OCI-LY7 (cell line): Measurements from ENCODE around the gene CEND1. TPM values are rescaled to one million over a fixed set of nuclear protein-coding genes. Genes with fewer than 3 reads are reported as not detected.

Source experiments
- BruUV-seq: library from RNA; stranded (reverse); fragments of 400-500 nt; replicated peaks from 2 replicates; lab custom pipeline; 2021; lab: Mats Ljungman, UMichigan
- CTCF ChIA-PET: fragments of 300-600 bp; sonication (Branson Sonifier 250); formaldehyde crosslinking; loops from one replicate; lab custom pipeline; 2022; ENCODE audit warnings: antibody characterized with exemption; ENCODE audit not compliant: unreplicated experiment; lab: Charles Lee
- POLR2A ChIA-PET: fragments of 300-600 bp; sonication (Branson Sonifier 250); formaldehyde crosslinking; loops from one replicate; lab custom pipeline; 2022; ENCODE audit warnings: antibody characterized with exemption; lab: Charles Lee
- DNase-seq: peaks from one replicate; pipeline ENCODE4 v3.0.0-alpha.2; 2015; ENCODE audit warnings: low spot score
- H2AFZ ChIP-seq: fragments of 200-600 bp; sonication (generic), shearing (Covaris generic); 2 replicates; pipeline ENCODE4 v1.6.1; 2014; ENCODE audit warnings: mild to moderate bottlenecking, antibody characterized with exemption, low read length, moderate library complexity
- H3K27ac ChIP-seq: fragments of 200-600 bp; sonication (generic); 2 replicates; pipeline ENCODE4 v1.5.1; 2014; ENCODE audit warnings: mixed run types, low read depth, mild to moderate bottlenecking, moderate library complexity, low read length, inconsistent platforms; ENCODE audit not compliant: poor library complexity, severe bottlenecking
- H3K36me3 ChIP-seq: fragments of 200-600 bp; sonication (generic); 2 replicates; pipeline ENCODE4 v1.6.1; 2014; ENCODE audit warnings: mild to moderate bottlenecking, antibody characterized with exemption, low read length, moderate library complexity, mixed read lengths; ENCODE audit not compliant: insufficient read depth
- H3K4me1 ChIP-seq: fragments of 200-600 bp; sonication (generic); 2 replicates; pipeline ENCODE4 v1.5.1; 2014; ENCODE audit warnings: mild to moderate bottlenecking, low read length; ENCODE audit not compliant: insufficient read depth, poor library complexity, severe bottlenecking
- H3K4me2 ChIP-seq: fragments of 200-600 bp; sonication (generic); 2 replicates; pipeline ENCODE4 v1.6.1; 2014; ENCODE audit warnings: mild to moderate bottlenecking, low read length
- H3K4me3 ChIP-seq: fragments of 200-600 bp; sonication (generic); 2 replicates; pipeline ENCODE4 v1.5.1; 2014; ENCODE audit warnings: mild to moderate bottlenecking, low read depth, low read length; ENCODE audit not compliant: poor library complexity, severe bottlenecking
- H3K79me2 ChIP-seq: fragments of 200-600 bp; sonication (generic); 2 replicates; pipeline ENCODE4 v1.6.1; 2016; ENCODE audit warnings: low read depth, mild to moderate bottlenecking, low read length, moderate library complexity, mixed read lengths; ENCODE audit not compliant: insufficient read depth
- H3K9me2 ChIP-seq: fragments of 200-600 bp; sonication (generic); 2 replicates; pipeline ENCODE4 v1.6.1; 2016; ENCODE audit warnings: mild to moderate bottlenecking, low read length, mixed read lengths; ENCODE audit not compliant: insufficient read depth
- H3K9me3 ChIP-seq: fragments of 200-600 bp; sonication (generic); 2 replicates; pipeline ENCODE4 v1.6.1; 2014; ENCODE audit warnings: mild to moderate bottlenecking, mixed run types, low read length, mixed read lengths
- H4K20me1 ChIP-seq: fragments of 200-600 bp; sonication (generic); 2 replicates; pipeline ENCODE4 v1.6.1; 2014; ENCODE audit warnings: mild to moderate bottlenecking, antibody characterized with exemption, low read length, moderate library complexity, mixed read lengths; ENCODE audit not compliant: insufficient read depth
- CTCF ChIP-seq: fragments of 200-600 bp; sonication (generic); conservative IDR thresholded peaks from 2 replicates; pipeline ENCODE4 v1.5.1; 2014; ENCODE audit warnings: mild to moderate bottlenecking, antibody characterized with exemption, low read length, moderate library complexity, mixed read lengths
- EZH2phosphoT487 ChIP-seq: fragments of 200-600 bp; sonication (generic); IDR thresholded peaks from 2 replicates; pipeline ENCODE4 v1.6.1; 2018; ENCODE audit warnings: low read depth, borderline replicate concordance, mild to moderate bottlenecking, mixed run types, antibody characterized with exemption, low read length, moderate library complexity, mixed read lengths
- intact Hi-C: fragments of 100-400 bp; cut with micrococcal nuclease; formaldehyde crosslinking; loops from one replicate; pipeline ENCODE4 v1.10.0; 2022; ENCODE audit not compliant: unreplicated experiment
- total RNA-seq, 2 experiments: library from RNA; depleted of rRNA in 1 of 2; stranded (reverse); fragments of >200 nt in 1 of 2; shearing (Covaris generic) in 1 of 2; gene quantifications; 2 replicates each; pipeline ENCODE4 v1.2.3, GENCODE V29; 2014 to 2022

Gene CEND1
- total RNA-seq, 2 experiments from 2014 or later, result 17.5 to 32.5 TPM

- Histone ChIP-seq H3K4me2 (0 out of 2 replicates have a peak overlapping the region, but pooled peaks have one; percentile 68), H2AFZ (no peak overlapping the region), H3K79me2 (no peaks in the 10 kb centered on the region), H4K20me1 (no peaks in the 10 kb centered on the region), H3K4me3 (no peak overlapping the region), H3K9me2 (no peaks in the 10 kb centered on the region), H3K27ac (no peak overlapping the region), H3K36me3 (no peaks in the 10 kb centered on the region), H3K4me1 (peaks cover 36% of the 10 kb centered on the region), H3K9me3 (no peaks in the 10 kb centered on the region)
- BruUV-seq, result no TSS peak
- CTCF ChIA-PET, result no interaction called here
- intact Hi-C loops, result no loop called here
- POLR2A ChIA-PET, result interaction anchor here (0.7 kb wide), 1 partner anchor 14 kb away, joined by 3 read pairs; the partner anchor contains the start of gene TSPAN4
- TF ChIP-seq EZH2phosphoT487 (no peak), CTCF (no peak)
- DNase-seq, result no peak
Measured at GRCh38 chr11:828506-829175, 38.8 kb upstream of the CEND1 start.

GRCh38 chr11:827897-828192, 38.0 kb upstream of the CEND1 start, which contains the start of gene CRACR2B:
TSS of gene CRACR2B (plus strand) at chr11:827919. CDS start at chr11:828608, 689 bp downstream.
- no peak for DNase-seq
- Histone ChIP-seq H4K20me1 (no peaks in the 10 kb centered on the region), H2AFZ (peak within 1 kb of the TSS; percentile 59; the same call in 1 of the 2 replicates), H3K9me3 (no peaks in the 10 kb centered on the region), H3K27ac (no peak within 1 kb of the TSS), H3K4me3 (peak within 1 kb of the TSS; percentile 62), H3K9me2 (no peaks in the 10 kb centered on the region), H3K36me3 (no peaks in the 10 kb centered on the region), H3K4me1 (peaks cover 36% of the 10 kb centered on the region), H3K4me2 (peak within 1 kb of the TSS; percentile 76), H3K79me2 (no peaks in the 10 kb centered on the region)
- intact Hi-C loops, result no loop called here
- POLR2A ChIA-PET, result interaction anchor here (0.8 kb wide), 1 partner anchor 8 kb away, joined by 3 read pairs; no protein-coding TSS in a partner anchor
- CTCF ChIA-PET, result no interaction called here
- TF ChIP-seq EZH2phosphoT487 (no peak), CTCF (no peak)
- no TSS peak for BruUV-seq
